Endometrial microvascular endothelial cells (primary cell): ENCODE results near the gene LRP5. TPM values are rescaled to one million over a fixed set of nuclear protein-coding genes. Genes with fewer than 3 reads are reported as not detected.

Source experiments
- total RNA-seq: library from RNA; depleted of rRNA; stranded (reverse); fragments of >200 nt; gene quantifications from one replicate; pipeline ENCODE4 v1.2.3, GENCODE V29; 2015; ENCODE audit errors: inconsistent ontology term

Gene LRP5
- total RNA-seq, 1 donor from 2014 or later = 4.8 TPM

Other genes with a start within 250 kb of the LRP5 start
- gene CHKA, start 191.2 kb upstream of the LRP5 start, total RNA-seq = 22.2 TPM
- gene KMT5B, start 99.3 kb upstream of the LRP5 start, total RNA-seq = 10.8 TPM
- 38.4 TPM for gene C11orf24, start 40.6 kb upstream of the LRP5 start, total RNA-seq
- gene PPP6R3, start 148.2 kb downstream of the LRP5 start, total RNA-seq = 101 TPM